GM12878 (cell line): Measurements from ENCODE around the gene HSF5.

Source experiments
- CTCF ChIP-seq, 3 experiments: IDR thresholded peaks in 2 of 3; conservative IDR thresholded peaks in 1 of 3; 2 replicates each; pipeline ENCODE4 v1.5.1; 2011; ENCODE audit warnings: low read depth in 3 of 3, low read length in 3 of 3, mild to moderate bottlenecking in 3 of 3, control low read depth in 2 of 3, moderate library complexity in 2 of 3, inconsistent platforms in 1 of 3, mixed read lengths in 1 of 3; ENCODE audit not compliant: control insufficient read depth in 2 of 3, insufficient read depth in 1 of 3; ENCODE audit errors: extremely low read depth in 1 of 3
- DPF2 ChIP-seq: fragments of 450-650 bp; IDR thresholded peaks from 2 replicates; pipeline ENCODE4 v1.6.1; 2017; ENCODE audit warnings: mild to moderate bottlenecking
- EP300 ChIP-seq, 2 experiments: fragments of 150-350 bp in 1 of 2; IDR thresholded peaks; 2 replicates each; pipeline ENCODE4 v1.6.1; 2011 to 2012; ENCODE audit warnings: low read depth in 2 of 2, low read length in 2 of 2, borderline replicate concordance in 1 of 2, improper control_type of control experiment in 1 of 2, inconsistent platforms in 1 of 2; ENCODE audit not compliant: control insufficient read depth in 1 of 2
- FOS ChIP-seq: IDR thresholded peaks from 3 replicates; pipeline ENCODE4 v1.6.1; 2011; ENCODE audit warnings: borderline replicate concordance; ENCODE audit not compliant: insufficient read length; ENCODE audit errors: extremely low read depth
- GABPA ChIP-seq: IDR thresholded peaks from 2 replicates; pipeline ENCODE4 v1.6.1; 2014; ENCODE audit warnings: antibody characterized with exemption, low read depth, mild to moderate bottlenecking, inconsistent platforms
- MAX ChIP-seq: IDR thresholded peaks from 2 replicates; pipeline ENCODE4 v1.6.1; 2012; ENCODE audit warnings: low read depth, low read length, improper control_type of control experiment
- MYC ChIP-seq: IDR thresholded peaks from 2 replicates; pipeline ENCODE4 v1.6.1; 2011; ENCODE audit warnings: mild to moderate bottlenecking, low read length, moderate library complexity, inconsistent platforms; ENCODE audit not compliant: insufficient read depth, insufficient replicate concordance, insufficient read length, severe bottlenecking
- POLR2AphosphoS5 ChIP-seq: IDR thresholded peaks from 2 replicates; pipeline ENCODE4 v1.6.1; 2011; ENCODE audit warnings: mild to moderate bottlenecking, low read length, inconsistent platforms
- RAD21 ChIP-seq: IDR thresholded peaks from 2 replicates; pipeline ENCODE4 v1.6.1; 2011; ENCODE audit warnings: mild to moderate bottlenecking, low read depth, low read length, moderate library complexity; ENCODE audit not compliant: insufficient read depth
- REST ChIP-seq: IDR thresholded peaks from 2 replicates; pipeline ENCODE4 v1.6.1; 2012; ENCODE audit warnings: mild to moderate bottlenecking, low read depth, low read length
- SIN3A ChIP-seq: IDR thresholded peaks from 2 replicates; pipeline ENCODE4 v1.6.1; 2012; ENCODE audit warnings: low read depth, low read length, improper control_type of control experiment
- SP1 ChIP-seq: IDR thresholded peaks from one replicate; pipeline ENCODE4 v1.6.1; 2011; ENCODE audit warnings: low read depth, low read length
- SREBF2 ChIP-seq: IDR thresholded peaks from 2 replicates; pipeline ENCODE4 v1.6.1; 2012; ENCODE audit warnings: mild to moderate bottlenecking, low read length

- no peak for TF ChIP-seq SREBF2
- TF ChIP-seq GABPA: no peak
- TF ChIP-seq CTCF (IDR thresholded peaks at IDR 0.05 in 2 of 3, conservative IDR thresholded peaks at IDR 0.05 in 1 of 3; ENCODE audit: control insufficient read depth in 2 of 3, extremely low read depth in 1 of 3, insufficient read depth in 1 of 3, low read depth in 3 of 3, low read length in 3 of 3): no peak
- TF ChIP-seq POLR2AphosphoS5: no peak
- no peak for TF ChIP-seq SIN3A
- no peak for TF ChIP-seq SP1
- no peak for TF ChIP-seq EP300 (IDR thresholded peaks at IDR 0.05; ENCODE audit: borderline replicate concordance in 1 of 2, control insufficient read depth in 1 of 2, low read depth in 2 of 2, low read length in 2 of 2)
- no peak for TF ChIP-seq FOS
- no peak for TF ChIP-seq RAD21
- TF ChIP-seq DPF2: no peak
- no peak for TF ChIP-seq REST
- no peak for TF ChIP-seq MYC
- TF ChIP-seq MAX: no peak
These were observed 93.5 kb downstream of the HSF5 start for GRCh38 chr17:58394534-58395223.
